Spleen (tissue), 11 donors: ENCODE data around the gene ARL8B. TPM values are rescaled to one million over a fixed set of nuclear protein-coding genes. Genes with fewer than 3 reads are reported as not detected.

Experiments used
- DNase-seq: peaks from one replicate; pipeline ENCODE4 v3.0.0-alpha.2; 2020
- H3K27ac ChIP-seq, 8 donors: fragments of 200-600 bp; sonication (generic) in 7 of 8; 1 replicate in 4 of 8; 2 replicates in 4 of 8; pipeline versions ENCODE4 v1.5.0 to v1.8.0; 2016 to 2021; ENCODE audit warnings: inconsistent platforms in 4 of 8, mild to moderate bottlenecking in 4 of 8, moderate library complexity in 1 of 8
- H3K27me3 ChIP-seq, 7 donors: fragments of 200-600 bp; sonication (generic) in 6 of 7; replicated peaks in 1 of 7; 1 replicate in 4 of 7; 2 replicates in 3 of 7; pipeline versions ENCODE4 v1.5.0 to v1.8.0; 2016 to 2021; ENCODE audit warnings: inconsistent platforms in 3 of 7, mild to moderate bottlenecking in 1 of 7
- H3K36me3 ChIP-seq, 6 donors: fragments of 200-600 bp; sonication (generic) in 5 of 6; 1 replicate in 4 of 6; 2 replicates in 2 of 6; pipeline versions ENCODE4 v1.5.0 to v1.8.0; 2016 to 2021; ENCODE audit warnings: inconsistent platforms in 2 of 6
- H3K4me1 ChIP-seq, 6 donors: fragments of 200-600 bp; sonication (generic) in 5 of 6; 1 replicate in 3 of 6; 2 replicates in 3 of 6; pipeline versions ENCODE4 v1.5.0 to v1.8.0; 2016 to 2021; ENCODE audit warnings: inconsistent platforms in 3 of 6
- H3K4me3 ChIP-seq, 8 donors: fragments of 200-600 bp; sonication (generic) in 7 of 8; 1 replicate in 4 of 8; 2 replicates in 4 of 8; pipeline versions ENCODE4 v1.5.0 to v1.8.0; 2016 to 2021; ENCODE audit warnings: inconsistent platforms in 4 of 8, mild to moderate bottlenecking in 4 of 8, moderate library complexity in 2 of 8
- H3K9me3 ChIP-seq, 8 donors: fragments of 200-600 bp; sonication (generic) in 7 of 8; 1 replicate in 4 of 8; 2 replicates in 4 of 8; pipeline versions ENCODE4 v1.5.0 to v1.8.0; 2016 to 2021; ENCODE audit warnings: inconsistent platforms in 4 of 8
- CTCF ChIP-seq, 11 experiments: fragments of 200-600 bp in 7 of 11; fragments of 450-650 bp in 4 of 11; sonication (generic) in 4 of 11; IDR thresholded peaks in 8 of 11; conservative IDR thresholded peaks in 3 of 11; 1 replicate in 7 of 11; 2 replicates in 4 of 11; pipeline versions ENCODE4 v1.4.0 to v1.8.0; 2016 to 2021; ENCODE audit warnings: antibody characterized with exemption in 11 of 11, inconsistent platforms in 4 of 11, mild to moderate bottlenecking in 1 of 11
- POLR2A ChIP-seq, 3 donors: fragments of 450-650 bp; IDR thresholded peaks; one replicate each; pipeline ENCODE4 v1.5.1; 2017; ENCODE audit warnings: antibody characterized with exemption in 3 of 3, mild to moderate bottlenecking in 1 of 3
- POLR2AphosphoS5 ChIP-seq, 3 donors: sonication (generic); formaldehyde crosslinking; IDR thresholded peaks; one replicate each; pipeline ENCODE4 v1.5.1; 2017; ENCODE audit warnings: antibody characterized with exemption in 3 of 3
- WGBS, 5 donors: extraction: QIAGEN DNeasy Blood & Tissue Kit in 3 of 5; methylation state at CpG; one replicate each; pipeline versions ENCODE4 v1.1.5 to v1.1.7; 2013 to 2018; 5-methylcytosine and 5-hydroxymethylcytosine counted together
- intact Hi-C: fragments of 100-400 bp; cut with DNase I; formaldehyde crosslinking; loops from one replicate; pipeline ENCODE4 v1.15.0; 2023; ENCODE audit warnings: low total_unique reads
- polyA plus RNA-seq, 3 donors: library from polyadenylated mRNA; stranded (reverse); fragments of 200-250 nt; gene quantifications; one replicate each; pipeline ENCODE4 v1.2.1, GENCODE V29; 2013
- total RNA-seq, 7 donors: library from RNA; depleted of rRNA in 3 of 7; stranded (reverse); fragments of >200 nt in 3 of 7; fragmentation: NEBNext Ultra II Directional in 4 of 7; extraction: Animal tissue kit (Norgen Biotek cat#: 25700) in 4 of 7; gene quantifications; one replicate each; pipeline versions ENCODE4 v1.1.0 to v1.2.1, GENCODE V29; 2016 to 2021
- donor health status: healthy with polysubstance abuse.
- donor health status: DM: no; HTN: no; CAD: no; lungs with moderate emphysema.
- donor health status: DM: no; HTN: no; CAD: no.
- donor health status: Bipolar disorder and iron deficiency.
- donor health status: healthy.
- donor health status: DM: no; HTN: no; CAD: no.
- donor health status: DM: yes; HTN: yes; CAD: no.

Gene ARL8B
- total and polyA plus RNA-seq, 10 donors: 23.0 to 120 (median 58.9) TPM

GRCh38 chr3:5084224-5084623 lies 37.9 kb upstream of the ARL8B start:
- 85 to 90% (median 87%) methylated on average over 5 of the region's 5 CpGs for WGBS, 5 donors
- Histone ChIP-seq H3K4me1 (no peaks in the 10 kb centered on the region), H3K36me3 (no peaks in the 10 kb centered on the region), H3K4me3 (no peak overlapping the region), H3K27ac (no peak overlapping the region), H3K9me3 (no peaks in the 10 kb centered on the region), H3K27me3 (no peaks in the 10 kb centered on the region)
- intact Hi-C loops: no loop called here
- TF ChIP-seq POLR2AphosphoS5 (IDR thresholded peaks at IDR 0.05): no peak
- no peak for TF ChIP-seq POLR2A (IDR thresholded peaks at IDR 0.05)
- no peak for TF ChIP-seq CTCF (IDR thresholded peaks at IDR 0.05 in 8 of 11, conservative IDR thresholded peaks at IDR 0.05 in 3 of 11)
- peak; percentile 22 for DNase-seq

- DNase-seq: no peak
- Histone ChIP-seq H3K27ac (no peak overlapping the region), H3K27me3 (no peaks in the 10 kb centered on the region), H3K4me3 (no peak overlapping the region), H3K4me1 (no peaks in the 10 kb centered on the region), H3K9me3 (no peaks in the 10 kb centered on the region), H3K36me3 (no peaks in the 10 kb centered on the region)
- TF ChIP-seq POLR2A (IDR thresholded peaks at IDR 0.05) (no peak), POLR2AphosphoS5 (IDR thresholded peaks at IDR 0.05) (no peak), CTCF (IDR thresholded peaks at IDR 0.05 in 8 of 11, conservative IDR thresholded peaks at IDR 0.05 in 3 of 11) (no peak)
- intact Hi-C loops: no loop called here
- 80 to 97% (median 91%) methylated on average over 1 of the region's 1 CpG for WGBS, 5 donors
Measured at GRCh38 chr3:5086708-5087107, 35.4 kb upstream of the ARL8B start.

GRCh38 chr3:5087209-5087608 lies 34.9 kb upstream of the ARL8B start:
- no peak for DNase-seq
- Histone ChIP-seq H3K9me3 (no peaks in the 10 kb centered on the region), H3K4me1 (no peaks in the 10 kb centered on the region), H3K36me3 (no peaks in the 10 kb centered on the region), H3K4me3 (no peak overlapping the region), H3K27me3 (no peaks in the 10 kb centered on the region), H3K27ac (no peak overlapping the region)
- TF ChIP-seq CTCF (IDR thresholded peaks at IDR 0.05 in 8 of 11, conservative IDR thresholded peaks at IDR 0.05 in 3 of 11) (no peak), POLR2AphosphoS5 (IDR thresholded peaks at IDR 0.05) (no peak), POLR2A (IDR thresholded peaks at IDR 0.05) (no peak)
- 59 to 83% (median 73%) methylated on average over 4 of the region's 4 CpGs for WGBS, 5 donors
- intact Hi-C loops: no loop called here

GRCh38 chr3:5090197-5090596 lies 31.9 kb upstream of the ARL8B start:
- Histone ChIP-seq H3K27me3 (peaks cover 0 to 9% (median 0%) of the 10 kb centered on the region in 7 donors), H3K4me3 (no peak overlapping the region), H3K27ac (peak overlapping the region in 2 of 8 donors; percentile 25 to 27), H3K36me3 (no peaks in the 10 kb centered on the region), H3K9me3 (no peaks in the 10 kb centered on the region), H3K4me1 (no peaks in the 10 kb centered on the region)
- TF ChIP-seq POLR2AphosphoS5 (IDR thresholded peaks at IDR 0.05) (no peak), POLR2A (IDR thresholded peaks at IDR 0.05) (no peak), CTCF (IDR thresholded peaks at IDR 0.05 in 8 of 11, conservative IDR thresholded peaks at IDR 0.05 in 3 of 11) (no peak)
- no peak for DNase-seq
- WGBS, 5 donors: 67 to 83% (median 73%) methylated on average over 5 of the region's 5 CpGs
- intact Hi-C loops: no loop called here
